HepG2 (cell line): ENCODE data around the gene TBL2. TPM values are rescaled to one million over a fixed set of nuclear protein-coding genes. Genes with fewer than 3 reads are reported as not detected.

Source experiments
- AKAP8 ChIP-seq: sonication (generic); formaldehyde crosslinking; IDR thresholded peaks from 2 replicates; pipeline ENCODE4 v1.5.1; 2020; ENCODE audit warnings: mild to moderate bottlenecking, missing genetic modification reagents
- ATM ChIP-seq: fragments of 450-650 bp; IDR thresholded peaks from 2 replicates; pipeline ENCODE4 v1.7.1; 2017; ENCODE audit warnings: mild to moderate bottlenecking, borderline replicate concordance
- HMGXB3 ChIP-seq: sonication (generic); formaldehyde crosslinking; IDR thresholded peaks from 2 replicates; pipeline ENCODE4 v1.4.0; 2020; ENCODE audit warnings: missing genetic modification reagents, borderline replicate concordance
- HNRNPUL1 ChIP-seq: fragments of 200-400 bp; formaldehyde crosslinking; IDR thresholded peaks from 2 replicates; pipeline ENCODE4 v1.6.1; 2017; ENCODE audit warnings: low read depth, mild to moderate bottlenecking, low read length, moderate library complexity
- HOXA5 ChIP-seq: sonication (generic); formaldehyde crosslinking; IDR thresholded peaks from 2 replicates; pipeline ENCODE4 v1.4.0; 2020; ENCODE audit warnings: missing genetic modification reagents
- KDM5B ChIP-seq: sonication (generic); formaldehyde crosslinking; IDR thresholded peaks from 2 replicates; pipeline ENCODE4 v1.4.0; 2020; ENCODE audit warnings: missing genetic modification reagents, mild to moderate bottlenecking, borderline replicate concordance
- KMT2A ChIP-seq: sonication (generic); formaldehyde crosslinking; IDR thresholded peaks from 2 replicates; pipeline ENCODE4 v1.4.0; 2020; ENCODE audit warnings: missing genetic modification reagents
- PHF5A ChIP-seq: IDR thresholded peaks from one replicate; pipeline ENCODE4 v1.6.1; 2018; ENCODE audit warnings: low read depth, missing genetic modification reagents; ENCODE audit not compliant: unreplicated experiment
- SIN3A ChIP-seq: IDR thresholded peaks from 2 replicates; pipeline ENCODE4 v1.6.1; 2011; ENCODE audit warnings: low read depth, mild to moderate bottlenecking, control low read depth, low read length, borderline replicate concordance
- STAT6 ChIP-seq: sonication (generic); formaldehyde crosslinking; IDR thresholded peaks from 2 replicates; pipeline ENCODE4 v1.4.0; 2020; ENCODE audit warnings: missing genetic modification reagents, mild to moderate bottlenecking, borderline replicate concordance
- U2AF2 ChIP-seq: fragments of 200-400 bp; formaldehyde crosslinking; IDR thresholded peaks from 2 replicates; pipeline ENCODE4 v1.6.1; 2017; ENCODE audit warnings: low read depth, mild to moderate bottlenecking, low read length
- ZMYM3 ChIP-seq: sonication (generic); formaldehyde crosslinking; IDR thresholded peaks from 2 replicates; pipeline ENCODE4 v1.5.1; 2020; ENCODE audit warnings: mild to moderate bottlenecking, missing genetic modification reagents
- ZNF160 ChIP-seq: sonication (generic); formaldehyde crosslinking; IDR thresholded peaks from 2 replicates; pipeline ENCODE4 v1.8.0; 2022; ENCODE audit warnings: mild to moderate bottlenecking, inconsistent platforms, missing genetic modification reagents
- ZNF232 ChIP-seq: sonication (generic); formaldehyde crosslinking; IDR thresholded peaks from 2 replicates; pipeline ENCODE4 v1.4.0; 2020; ENCODE audit warnings: missing genetic modification reagents, borderline replicate concordance
- ZNF337 ChIP-seq: sonication (generic); formaldehyde crosslinking; IDR thresholded peaks from 2 replicates; pipeline ENCODE4 v1.5.1; 2020; ENCODE audit warnings: missing genetic modification reagents, low read depth, mild to moderate bottlenecking, borderline replicate concordance
- ZNF567 ChIP-seq: sonication (generic); formaldehyde crosslinking; IDR thresholded peaks from 2 replicates; pipeline ENCODE4 v1.8.1; 2023; ENCODE audit warnings: mild to moderate bottlenecking, missing genetic modification reagents, borderline replicate concordance
- ZNF768 ChIP-seq: sonication (generic); formaldehyde crosslinking; IDR thresholded peaks from 2 replicates; pipeline ENCODE4 v1.4.0; 2020; ENCODE audit warnings: missing genetic modification reagents
- ZNF792 ChIP-seq: IDR thresholded peaks from 2 replicates; pipeline ENCODE4 v1.6.1; 2016
- ZSCAN21 ChIP-seq: sonication (generic); formaldehyde crosslinking; IDR thresholded peaks from 2 replicates; pipeline ENCODE4 v1.8.0; 2022; ENCODE audit warnings: mild to moderate bottlenecking, missing genetic modification reagents, moderate library complexity, borderline replicate concordance
- polyA plus RNA-seq, 8 experiments: library from polyadenylated mRNA; depleted of rRNA in 3 of 8; stranded (reverse) in 7 of 8; unstranded in 1 of 8; fragments of >200 nt; fragmentation: Illumina TruSeq in 4 of 8; extraction: Trizol in 4 of 8; gene quantifications; 2 replicates each; pipeline versions ENCODE4 v1.2.1 to v1.2.3, GENCODE V29; 2011 to 2016; ENCODE audit warnings: low read depth in 4 of 8, missing spikeins in 1 of 8, mixed read lengths in 1 of 8; ENCODE audit not compliant: insufficient read depth in 1 of 8
- total RNA-seq, 5 experiments: library from RNA; depleted of rRNA; stranded (reverse); fragments of >200 nt; fragmentation: Illumina TruSeq; extraction: Trizol; gene quantifications; 2 replicates each; pipeline ENCODE4 v1.2.3, GENCODE V29; 2016; ENCODE audit warnings: low read depth in 1 of 5
- TF ChIP-seq, protein P1 (sequence below): sonication (generic); formaldehyde crosslinking; IDR thresholded peaks from 2 replicates; pipeline ENCODE4 v1.4.0; 2020; ENCODE audit warnings: missing genetic modification reagents

The TBL2 gene
- total and polyA plus RNA-seq, 2 of the 13 experiments (the other 11 are each of a cell fraction or from before 2014, with no cell fraction given): 43.4 to 47.2 TPM

DNA sequence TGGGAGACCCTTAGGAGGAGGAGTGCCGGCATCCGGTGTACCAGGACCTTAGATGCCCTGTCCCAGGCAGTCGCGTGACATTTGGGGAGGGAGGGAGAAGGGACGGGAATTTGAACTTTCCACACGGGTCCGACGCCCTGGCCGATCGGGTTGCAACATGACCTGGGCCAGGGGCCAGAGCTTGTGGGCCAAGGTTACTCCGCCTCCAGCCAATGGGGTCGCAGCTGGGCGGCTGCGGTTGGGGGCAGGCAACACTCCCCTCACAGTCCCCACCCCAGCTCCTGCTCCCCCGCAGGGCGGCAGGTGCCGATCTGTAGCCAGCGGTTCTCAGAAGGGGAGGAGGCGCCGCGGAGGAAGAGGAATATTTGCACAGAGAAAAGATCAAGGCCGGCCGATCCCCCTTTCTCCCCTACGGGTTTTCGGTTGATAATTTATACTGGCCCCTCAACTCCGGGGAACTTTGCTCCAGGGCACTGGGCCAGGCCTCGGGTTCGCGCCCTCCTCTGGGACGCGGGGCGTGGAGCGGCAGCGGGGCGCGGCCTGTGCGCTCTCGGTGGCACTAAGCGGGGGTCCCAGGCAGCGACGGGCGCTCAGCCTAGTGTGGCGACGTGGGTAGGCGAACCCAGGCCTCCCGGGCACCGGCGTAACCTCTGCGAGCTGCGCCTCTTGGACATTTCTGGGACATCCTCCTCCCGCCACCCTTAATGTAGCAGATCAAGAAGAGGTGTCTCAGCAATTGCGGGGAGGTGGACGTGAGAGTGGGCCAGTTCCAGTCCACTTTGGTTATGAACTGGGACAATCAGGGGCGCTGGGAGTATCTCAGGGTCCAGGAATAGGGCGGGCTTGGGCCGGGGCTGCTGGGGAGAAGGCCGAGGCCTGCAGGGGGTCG, 44.8 kb upstream of the TBL2 start (continued):
- TF ChIP-seq HMGXB3 (CRISPR knock-in tag): peak; percentile 38; the same call in 1 of the 2 replicates
- TF ChIP-seq U2AF2: no peak; the same call in 1 of the 2 replicates
- TF ChIP-seq ZNF337 (CRISPR knock-in tag): no peak
- peak; percentile 22; the same call in 1 of the 2 replicates for TF ChIP-seq HOXA5
- TF ChIP-seq ZNF232 (CRISPR knock-in tag): no peak
- TF ChIP-seq ATM: no peak
- peak; percentile 31; the same call in 1 of the 2 replicates for TF ChIP-seq ZNF768 (CRISPR knock-in tag)
- TF ChIP-seq ZNF792: peak; percentile 78
- no peak; the same call in 1 of the 2 replicates for TF ChIP-seq STAT6 (CRISPR knock-in tag)
- peak; percentile 48; the same call in 1 of the 2 replicates for TF ChIP-seq SIN3A
- TF ChIP-seq HNRNPUL1: peak; percentile 78; the same call in 1 of the 2 replicates
- peak; percentile 66; the same call in 1 of the 2 replicates for TF ChIP-seq KDM5B
- TF ChIP-seq, protein P1, sequence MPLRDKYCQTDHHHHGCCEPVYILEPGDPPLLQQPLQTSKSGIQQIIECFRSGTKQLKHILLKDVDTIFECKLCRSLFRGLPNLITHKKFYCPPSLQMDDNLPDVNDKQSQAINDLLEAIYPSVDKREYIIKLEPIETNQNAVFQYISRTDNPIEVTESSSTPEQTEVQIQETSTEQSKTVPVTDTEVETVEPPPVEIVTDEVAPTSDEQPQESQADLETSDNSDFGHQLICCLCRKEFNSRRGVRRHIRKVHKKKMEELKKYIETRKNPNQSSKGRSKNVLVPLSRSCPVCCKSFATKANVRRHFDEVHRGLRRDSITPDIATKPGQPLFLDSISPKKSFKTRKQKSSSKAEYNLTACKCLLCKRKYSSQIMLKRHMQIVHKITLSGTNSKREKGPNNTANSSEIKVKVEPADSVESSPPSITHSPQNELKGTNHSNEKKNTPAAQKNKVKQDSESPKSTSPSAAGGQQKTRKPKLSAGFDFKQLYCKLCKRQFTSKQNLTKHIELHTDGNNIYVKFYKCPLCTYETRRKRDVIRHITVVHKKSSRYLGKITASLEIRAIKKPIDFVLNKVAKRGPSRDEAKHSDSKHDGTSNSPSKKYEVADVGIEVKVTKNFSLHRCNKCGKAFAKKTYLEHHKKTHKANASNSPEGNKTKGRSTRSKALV (CRISPR knock-in tag): peak; percentile 73
- TF ChIP-seq KMT2A (CRISPR knock-in tag): peak; percentile 52; the same call in 1 of the 2 replicates
- TF ChIP-seq ZSCAN21: peak; percentile 38; the same call in 1 of the 2 replicates
- peak; percentile 59 for TF ChIP-seq PHF5A
- peak; percentile 97 for TF ChIP-seq AKAP8 (CRISPR knock-in tag)
- TF ChIP-seq ZMYM3 (CRISPR knock-in tag): peak; percentile 77
- TF ChIP-seq ZNF160 (CRISPR knock-in tag): 0 out of 2 replicates have a peak, but pooled peaks have one; percentile 15
- no peak; the same call in 1 of the 2 replicates for TF ChIP-seq ZNF567
